ENCODE data around the gene PFDN5. TPM values are rescaled to one million over a fixed set of nuclear protein-coding genes. Genes with fewer than 3 reads are reported as not detected.

PFDN5 gene
- total and polyA plus RNA-seq, 10 of the 15 experiments (the other 5 are each of a cell fraction or from before 2014, with no cell fraction given) = 300 to 1,596 (median 495) TPM

- Histone ChIP-seq H3K27ac (ENCODE audit: control insufficient read depth, insufficient read depth) (no peak overlapping the region), H4K20me1 (ENCODE audit: control insufficient read depth, insufficient read depth) (no peaks in the 10 kb centered on the region), H3K9ac (ENCODE audit: control insufficient read depth, insufficient read depth, low read length) (no peak overlapping the region), H3K4me1 (ENCODE audit: control insufficient read depth, insufficient read depth, low read length) (no peaks in the 10 kb centered on the region), H3K27me3 (replicated peaks in 1 of 2; ENCODE audit: control insufficient read depth in 2 of 2, insufficient read depth in 2 of 2, low read length in 1 of 2) (no peaks in the 10 kb centered on the region), H3K4me2 (ENCODE audit: control insufficient read depth, insufficient read depth) (no peak overlapping the region), H3K79me2 (ENCODE audit: control insufficient read depth, insufficient read depth, low read length) (no peaks in the 10 kb centered on the region), H3K9me3 (replicated peaks; ENCODE audit: control insufficient read depth, insufficient read depth, low read length) (no peaks in the 10 kb centered on the region), H3K4me3 (no peak overlapping the region), H2AFZ (ENCODE audit: control insufficient read depth, low read depth, low read length) (no peak overlapping the region; the same call in 1 of the 2 replicates), H3K36me3 (ENCODE audit: control insufficient read depth in 2 of 2, insufficient read depth in 2 of 2, low read length in 1 of 2) (peaks cover 29 to 30% of the 10 kb centered on the region in 2 experiments)
- intact Hi-C loops (cut with micrococcal nuclease; ENCODE audit: unreplicated experiment) = loop anchor here (1.0 kb wide), 3 partner anchors 74 to 221 kb away; no protein-coding TSS in a partner anchor
- BruUV-seq (replicated peaks) = no TSS peak
- ChIA-PET SMC1A (ENCODE audit: uncharacterized antibody, unreplicated experiment) (interaction anchor here (0.8 to 10.8 kb wide), 9 partner anchors 10 to 221 kb away, joined by 3 to 96 read pairs (median 3); partner anchors contain the start of gene ESPL1), POLR2A (no interaction called here), CTCF (interaction anchor here (0.5 to 12.9 kb wide), 17 partner anchors 9 to 222 kb away, joined by 3 to 315 read pairs (median 6); partner anchors contain the start of genes AAAS, ESPL1 and ITGB7), RAD21 (ENCODE audit: unreplicated experiment) (interaction anchor here (0.6 to 8.2 kb wide), 10 partner anchors 19 to 222 kb away, joined by 3 to 102 read pairs (median 4); no protein-coding TSS in a partner anchor)
- TF ChIP-seq BCL3 (IDR thresholded peaks at IDR 0.05; ENCODE audit: borderline replicate concordance, insufficient read depth, low read depth, low read length, poor library complexity, severe bottlenecking) = no peak
- peak; percentile 20; the same call in 1 of the 2 replicates for TF ChIP-seq PKNOX1 (IDR thresholded peaks at IDR 0.05)
- TF ChIP-seq REST (IDR thresholded peaks at IDR 0.05; ENCODE audit: low read depth, low read length) = no peak
- TF ChIP-seq BACH1 (IDR thresholded peaks at IDR 0.05; ENCODE audit: borderline replicate concordance) = no peak
- peak; percentile 94 for TF ChIP-seq SMC3 (IDR thresholded peaks at IDR 0.05; ENCODE audit: borderline replicate concordance, low read length)
- peak; percentile 23; the same call in 1 of the 2 replicates for TF ChIP-seq SMARCA5 (IDR thresholded peaks at IDR 0.05)
- no peak for TF ChIP-seq HCFC1 (IDR thresholded peaks at IDR 0.05; ENCODE audit: low read length)
- TF ChIP-seq RAD21 (IDR thresholded peaks at IDR 0.05; ENCODE audit: insufficient read depth, low read depth, low read length) = peak; percentile 84
- peak; percentile 76; the same call in 1 of the 2 replicates for TF ChIP-seq YY1 (IDR thresholded peaks at IDR 0.05; ENCODE audit: low read depth, low read length)
- peak; percentile 76 to 80 (median 78) for TF ChIP-seq CTCF (IDR thresholded peaks at IDR 0.05 in 2 of 3, conservative IDR thresholded peaks at IDR 0.05 in 1 of 3; ENCODE audit: control insufficient read depth in 2 of 3, extremely low read depth in 1 of 3, insufficient read depth in 1 of 3, low read depth in 3 of 3, low read length in 3 of 3)
- TF ChIP-seq ZSCAN29 (IDR thresholded peaks at IDR 0.05) = no peak
- no peak for TF ChIP-seq ZBED1 (IDR thresholded peaks at IDR 0.05; ENCODE audit: borderline replicate concordance)
- DNase-seq (ENCODE audit: low read depth, low spot score) (peak; percentile 17), ATAC-seq (peak; percentile 99), FAIRE-seq (peak; percentile 99)
- in situ Hi-C loops (cut with MboI) = loop anchor here (5.0 kb wide), 2 partner anchors 75 to 125 kb away; no protein-coding TSS in a partner anchor
- WGBS (ENCODE audit: insufficient coverage, insufficient replicate concordance, low lambda C conversion rate, missing lambda C conversion rate) = 70% methylated on average over 11 of the region's 11 CpGs
Measured at GRCh38 chr12:53287741-53288216, 7.6 kb upstream of the PFDN5 start.

All from GM12878 (cell line).